M059J (cell line): Measurements from ENCODE around the gene STAB1. TPM values are rescaled to one million over a fixed set of nuclear protein-coding genes. Genes with fewer than 3 reads are reported as not detected.
A peak's percentile ranks its signal among the peaks of the same experiment; 100 is the strongest.

Experiments used
- DNase-seq: peaks from one replicate; pipeline ENCODE4 v3.0.0-alpha.2; 2012; ENCODE audit warnings: low read depth
- total RNA-seq: library from RNA; depleted of rRNA; stranded (reverse); fragments of >200 nt; shearing (Covaris generic); gene quantifications from 2 replicates; pipeline ENCODE4 v1.2.3, GENCODE V29; 2014

The STAB1 gene
- total RNA-seq, 1 experiment from 2014 or later = not detected

GRCh38 chr3:52458031-52458760, 36.9 kb upstream of the STAB1 start:
- no peak for DNase-seq

- no peak for DNase-seq
Measured at GRCh38 chr3:52458770-52459545, 36.2 kb upstream of the STAB1 start.

- DNase-seq = no peak
Measured at GRCh38 chr3:52461874-52462273, 33.3 kb upstream of the STAB1 start.

GRCh38 chr3:52463416-52463815, 31.7 kb upstream of the STAB1 start:
- no peak for DNase-seq

GRCh38 chr3:52468336-52468735, 26.8 kb upstream of the STAB1 start:
- no peak for DNase-seq

- DNase-seq = no peak
Measured at GRCh38 chr3:52469001-52469400, 26.1 kb upstream of the STAB1 start.

GRCh38 chr3:52470920-52471319, 24.2 kb upstream of the STAB1 start:
- DNase-seq = no peak

GRCh38 chr3:52471371-52472238, 23.5 kb upstream of the STAB1 start:
- DNase-seq = peak; percentile 18

- DNase-seq = no peak
Measured at GRCh38 chr3:52472239-52473000, 22.7 kb upstream of the STAB1 start.

GRCh38 chr3:52473026-52473425, 22.1 kb upstream of the STAB1 start:
- no peak for DNase-seq

- no peak for DNase-seq
Measured at GRCh38 chr3:52477076-52477795, 17.9 kb upstream of the STAB1 start.

GRCh38 chr3:52477796-52478095, 17.4 kb upstream of the STAB1 start:
- no peak for DNase-seq

- DNase-seq = no peak
Measured at GRCh38 chr3:52479037-52479876, 15.9 kb upstream of the STAB1 start.

- DNase-seq = no peak
Measured at GRCh38 chr3:52479877-52480575, 15.1 kb upstream of the STAB1 start.

- no peak for DNase-seq
Measured at GRCh38 chr3:52480768-52481715, 14.1 kb upstream of the STAB1 start.

GRCh38 chr3:52481819-52482521, 13.2 kb upstream of the STAB1 start:
- no peak for DNase-seq

- DNase-seq = no peak
Measured at GRCh38 chr3:52483081-52483480, 12.1 kb upstream of the STAB1 start.
